Activated CD8-positive, alpha-beta memory T cell treated with anti-CD3 and anti-CD28 coated beads for 1 hour (primary cell): ENCODE measurements around the gene RAB39A.

Experiments
- DNase-seq, 2 donors: peaks; one replicate each; pipeline ENCODE4 v3.0.0-alpha.2; 2020; ENCODE audit warnings: low read depth in 1 of 2; ENCODE audit errors: extremely low read depth in 1 of 2

RAB39A gene

GRCh38 chr11:107961480-107961879, 33.2 kb downstream of the RAB39A start:
- no peak for DNase-seq

- no peak for DNase-seq
Observed at GRCh38 chr11:107962181-107962580, 33.9 kb downstream of the RAB39A start.

DNA sequence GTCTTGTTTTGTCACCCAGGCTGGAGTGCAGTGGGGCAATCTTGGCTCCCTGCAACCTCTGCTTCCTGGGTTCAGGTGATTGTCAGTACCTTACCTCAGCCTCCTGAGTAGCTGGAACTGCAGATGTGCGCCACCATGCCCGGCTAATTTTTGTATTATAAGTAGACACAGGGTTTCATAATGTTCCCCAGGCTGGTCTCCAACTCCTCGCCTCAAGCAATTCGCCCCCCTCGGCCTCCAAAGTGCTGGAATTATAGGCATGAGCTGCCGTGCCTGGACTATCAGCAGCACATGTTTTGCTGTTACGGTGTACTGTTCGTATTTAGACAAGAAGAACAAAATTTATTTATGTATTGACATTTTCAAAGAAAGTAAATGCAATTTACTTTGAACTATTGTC, 34.8 kb downstream of the RAB39A start:
- DNase-seq: no peak

DNA sequence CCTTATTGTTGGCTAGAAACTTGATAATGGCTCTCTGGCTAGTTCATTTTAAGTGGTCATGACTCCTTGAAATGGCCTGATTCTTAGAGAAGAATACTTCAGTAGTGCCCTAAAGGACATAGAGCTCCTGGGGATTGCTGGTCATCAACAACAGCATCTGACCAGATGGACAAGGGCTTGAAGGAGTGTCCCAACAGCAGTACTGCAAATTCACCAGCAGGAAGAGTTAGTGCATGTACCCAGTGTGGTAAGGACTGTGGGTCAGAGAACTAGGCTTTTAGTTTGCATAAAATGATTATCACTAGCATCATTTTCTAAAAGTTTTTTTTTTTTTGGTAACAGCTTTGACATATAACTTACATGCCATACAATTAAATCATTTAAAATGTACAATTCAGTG, 41.0 kb downstream of the RAB39A start:
- DNase-seq: no peak

DNA sequence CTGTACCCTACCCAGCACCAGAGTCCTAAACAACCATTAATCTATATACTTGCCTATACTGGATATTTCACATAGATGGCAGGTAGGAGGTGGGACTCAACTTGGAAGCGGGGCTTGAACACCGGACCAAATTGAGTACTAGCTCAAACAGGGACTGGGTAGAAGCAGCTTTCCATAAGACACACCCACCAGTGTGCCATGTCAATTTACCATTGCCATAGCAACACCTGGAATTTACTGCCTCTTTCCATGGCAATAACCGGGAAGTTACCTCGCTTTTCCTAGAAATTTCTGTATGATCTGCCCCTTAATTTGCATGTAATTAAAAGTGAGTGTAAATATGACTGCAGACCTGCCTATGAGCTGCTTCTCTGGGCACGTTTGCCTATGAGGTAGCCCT, 41.8 kb downstream of the RAB39A start:
- DNase-seq: no peak

- no peak for DNase-seq
Observed at GRCh38 chr11:107973641-107974040, 45.4 kb downstream of the RAB39A start.

DNA sequence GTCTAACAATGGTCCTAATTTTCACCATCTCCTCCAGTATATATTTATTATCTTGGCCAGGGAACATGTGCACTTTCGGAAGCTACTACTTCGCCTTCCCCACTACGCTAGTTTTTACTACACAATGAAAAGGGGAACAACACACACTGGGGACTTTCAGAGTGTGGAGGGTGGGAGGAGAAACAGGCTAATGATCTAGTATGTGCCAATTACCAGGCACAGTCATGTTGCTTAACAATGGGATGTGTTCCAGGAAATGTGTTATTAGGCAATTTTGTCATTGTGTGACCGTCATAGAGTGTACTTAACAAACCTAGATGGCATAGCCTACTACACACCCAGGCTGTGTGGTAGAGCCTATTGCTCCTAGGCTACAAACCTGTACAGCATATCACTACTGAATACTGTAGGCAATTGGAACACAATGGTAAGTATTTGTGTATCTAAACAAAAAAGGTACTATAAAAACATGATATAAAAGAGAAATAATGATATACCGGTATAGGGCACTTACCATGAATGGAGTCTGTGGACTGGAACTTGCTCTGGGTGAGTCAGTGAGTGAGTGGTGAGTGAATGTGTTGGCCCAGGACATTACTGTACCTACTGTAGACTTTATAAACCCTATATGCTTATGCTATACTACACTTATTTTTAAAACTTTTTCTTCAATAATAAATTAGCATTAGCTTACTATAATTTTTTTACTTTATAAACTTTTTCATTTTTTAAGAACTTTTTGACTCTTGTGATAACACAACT, 60.3 kb downstream of the RAB39A start:
- DNase-seq: no peak

- no peak for DNase-seq
Observed at GRCh38 chr11:107991868-107992414, 63.7 kb downstream of the RAB39A start.

DNA sequence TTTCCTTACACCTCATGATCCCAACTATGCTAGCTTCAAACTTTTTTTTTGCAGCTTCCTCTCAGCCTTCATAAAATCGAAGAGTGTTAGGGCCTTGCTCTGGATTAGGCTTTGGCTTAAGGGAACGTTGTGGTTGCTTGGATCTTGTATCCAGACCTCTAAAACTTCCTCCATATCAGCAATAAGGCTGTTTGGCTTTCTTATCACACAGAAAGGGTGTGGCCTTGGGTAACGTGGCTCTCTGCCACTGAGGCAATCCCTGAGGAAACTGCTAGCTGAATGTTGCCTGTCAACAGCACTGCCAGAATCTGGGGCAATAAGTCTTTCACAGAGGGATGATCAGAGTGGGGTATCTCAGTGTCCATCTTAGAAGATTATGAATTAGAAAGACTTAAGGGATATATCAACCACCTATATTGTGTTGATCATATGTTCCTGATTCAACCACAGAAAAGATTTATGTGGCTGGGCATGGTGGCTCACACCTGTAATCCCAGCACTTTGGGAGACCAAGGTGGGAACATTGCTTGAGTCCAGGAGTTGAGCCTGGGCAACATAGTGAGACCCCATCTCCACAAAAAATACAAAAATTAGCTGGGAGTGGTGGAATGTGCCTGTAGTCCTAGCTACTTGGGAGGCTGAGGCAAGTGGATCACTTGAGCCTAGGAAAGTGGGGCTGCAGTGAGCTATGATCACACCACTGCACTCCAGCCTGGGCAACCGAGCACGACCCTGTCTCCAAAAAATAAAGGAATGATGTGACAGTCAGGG, 67.9 kb downstream of the RAB39A start:
- DNase-seq: no peak

- DNase-seq: no peak
Observed at GRCh38 chr11:107998761-107999160, 70.5 kb downstream of the RAB39A start.

- DNase-seq: peak in 1 of 2 donors; percentile 11
Observed at GRCh38 chr11:107999759-108000455, 71.7 kb downstream of the RAB39A start.

GRCh38 chr11:108002476-108002875, 74.2 kb downstream of the RAB39A start:
- no peak for DNase-seq

DNA sequence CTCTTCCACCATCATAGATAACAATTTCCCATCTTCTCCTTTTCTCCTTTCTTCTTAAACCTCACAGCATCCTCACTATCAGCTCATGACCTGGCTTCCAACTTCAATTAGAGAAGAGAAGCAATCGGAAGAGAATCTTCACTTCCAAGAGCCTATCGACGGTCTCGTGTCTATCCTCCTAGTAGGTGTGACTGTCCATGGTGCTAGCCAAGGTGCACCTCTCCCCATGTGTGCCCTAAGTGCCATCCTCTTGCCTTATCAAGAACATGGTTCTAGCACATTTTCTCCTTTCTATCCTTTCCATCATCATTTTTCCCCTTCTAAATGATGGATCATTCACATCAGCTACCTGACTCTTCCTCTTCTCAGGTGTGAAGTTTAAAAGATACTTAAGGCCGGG, 75.4 kb downstream of the RAB39A start:
- DNase-seq: no peak

GRCh38 chr11:108007819-108008218, 79.6 kb downstream of the RAB39A start:
- no peak for DNase-seq

DNA sequence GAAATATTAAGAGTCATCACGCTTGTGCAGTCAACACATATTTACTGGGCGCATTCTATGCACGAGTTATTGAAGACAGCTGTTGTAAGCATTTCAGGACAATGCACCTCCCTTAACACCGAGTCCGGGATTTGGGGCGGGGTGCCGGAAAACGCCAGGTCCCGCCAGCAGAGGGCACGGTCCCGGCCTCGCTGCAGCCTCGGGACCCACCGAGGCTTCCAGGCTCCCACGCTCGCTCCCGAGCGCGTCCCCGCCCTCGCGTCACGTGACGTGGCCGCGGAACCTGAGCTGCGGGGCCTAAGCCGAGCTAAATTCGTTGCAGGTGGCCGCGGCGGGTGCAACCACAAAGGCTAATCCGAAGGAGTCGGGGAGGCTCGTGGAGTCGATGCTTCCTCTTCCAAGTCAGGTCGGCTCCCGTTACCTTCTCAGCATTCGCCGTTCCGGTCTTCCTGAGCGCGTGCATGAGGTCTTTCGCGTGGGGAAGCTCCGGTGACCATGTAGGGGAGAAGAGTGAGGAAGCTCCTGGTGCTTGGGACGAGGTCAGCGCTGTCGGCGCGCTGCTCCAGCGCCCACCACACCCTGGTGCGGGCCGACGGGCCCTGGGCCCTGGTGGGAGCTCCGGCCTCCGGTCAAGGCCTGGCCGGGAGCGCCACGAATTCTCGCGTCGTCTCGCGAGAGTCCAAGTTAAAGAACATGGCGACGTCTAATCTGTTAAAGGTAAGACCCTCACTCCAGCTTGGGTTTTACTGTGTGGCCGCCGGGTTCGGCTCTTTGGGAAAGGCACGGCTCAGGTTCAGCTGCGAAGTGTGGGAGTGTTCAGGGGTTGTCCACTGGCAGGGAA, 80.6 kb downstream of the RAB39A start, which contains the start of gene CUL5:
Gene CUL5 (plus strand): TSS at position 243 of the 841 bp plus-strand sequence. CDS start 451 bp downstream, at position 694.
- DNase-seq: peak; percentile 62 to 82

GRCh38 chr11:108009497-108010370, 81.5 kb downstream of the RAB39A start:
- DNase-seq: no peak

- DNase-seq: no peak
Observed at GRCh38 chr11:108012139-108012725, 84.0 kb downstream of the RAB39A start.
